ENCODE measurements around the gene HS2ST1.
"Not testable (repeated sequence)": the region's sequence is repeated elsewhere in the genome, so short reads cannot be mapped to it uniquely, and the experiment has no call there.

Gene HS2ST1

DNA sequence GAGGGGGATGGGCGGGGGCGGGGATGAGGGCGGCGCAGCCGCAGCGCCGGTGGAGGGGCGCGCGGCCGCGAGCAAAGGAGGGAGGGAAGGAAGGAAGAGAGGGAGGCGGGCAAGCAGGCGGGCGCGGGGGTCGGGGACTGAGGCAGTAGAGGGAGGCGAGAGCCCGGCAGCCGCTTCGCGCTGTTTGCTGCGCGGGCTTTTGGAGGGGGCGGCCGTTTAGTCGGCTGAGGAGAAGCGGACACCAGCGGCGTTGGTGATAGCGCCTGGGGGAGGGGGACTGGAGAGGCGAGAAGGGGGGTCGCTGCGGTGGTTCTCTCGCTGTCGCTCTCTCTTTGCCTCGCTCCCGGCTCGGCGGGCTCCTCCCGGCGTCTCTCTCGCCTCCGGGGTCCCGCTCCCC lies at the start of gene HS2ST1:
Gene HS2ST1, plus strand, starts transcription at position 35 of the 397 bp plus-strand sequence.
- peak; percentile 95 for DNase-seq

DNA sequence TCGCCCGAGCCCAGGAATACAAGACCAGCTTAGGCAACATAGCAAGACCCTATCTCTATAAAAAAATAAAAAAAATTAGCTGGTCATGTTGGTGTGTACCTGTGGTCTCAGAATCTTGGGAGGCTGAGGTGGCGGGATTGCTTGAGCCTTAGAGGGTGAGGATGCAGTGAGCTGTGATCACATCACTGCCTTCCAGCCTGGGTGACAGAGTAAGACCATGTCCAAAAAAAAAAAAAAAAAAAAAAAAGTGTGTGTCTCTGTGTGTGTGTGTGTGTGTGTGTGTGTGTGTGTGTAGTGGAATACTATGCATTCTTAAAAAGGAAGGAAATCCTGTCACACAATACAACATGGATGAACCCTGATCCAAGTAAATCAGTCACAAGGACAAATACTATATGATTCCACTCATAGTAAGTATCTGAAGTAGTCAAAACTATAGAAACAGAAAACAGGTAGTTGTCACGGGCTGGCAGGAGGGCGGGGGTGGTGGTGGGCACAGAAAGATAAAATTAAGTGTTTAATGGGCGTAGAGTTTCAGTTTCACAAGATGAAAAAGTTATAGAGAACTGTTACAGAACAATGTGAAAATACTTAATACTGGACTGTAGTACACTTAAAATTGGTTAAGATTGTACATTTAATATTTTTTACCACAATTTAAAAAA lies 48.3 kb upstream of the HS2ST1 start:
- no peak for DNase-seq

DNA sequence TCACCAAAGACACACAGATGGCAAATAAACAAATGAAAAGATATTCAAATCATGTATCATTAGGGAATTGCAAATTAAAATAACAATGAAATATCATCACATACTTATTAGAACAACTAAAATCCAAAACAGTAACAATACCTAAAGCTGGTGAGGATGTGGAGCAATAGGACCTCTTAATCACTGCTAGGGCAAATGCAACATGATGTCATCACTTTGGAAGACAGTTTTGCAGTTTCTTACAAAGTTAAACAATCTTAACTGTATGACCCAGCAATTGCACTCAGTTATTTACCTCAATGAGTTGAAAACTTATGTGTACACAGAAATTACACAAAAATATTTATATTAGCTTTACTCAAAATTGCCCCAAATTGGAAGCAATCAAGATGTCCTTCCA lies 47.8 kb upstream of the HS2ST1 start:
- no peak for DNase-seq

DNA sequence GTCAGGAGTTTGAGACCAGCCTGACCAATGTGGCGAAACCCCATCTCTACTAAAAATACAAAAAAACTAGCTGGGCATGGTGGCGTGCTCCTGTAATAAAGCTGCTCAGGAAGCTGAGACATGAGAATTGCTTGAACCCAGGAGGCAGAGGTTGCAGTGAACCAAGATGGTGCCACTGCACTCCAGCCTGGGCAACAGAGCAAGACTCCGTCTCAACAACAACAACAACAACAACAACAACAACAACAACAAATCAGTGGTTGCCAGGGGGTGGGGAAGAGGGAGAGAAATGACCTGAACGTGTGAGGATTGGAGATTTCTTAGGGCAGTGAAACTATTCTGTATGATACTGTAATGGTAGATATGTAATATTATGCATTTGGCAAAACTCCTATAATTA lies 47.2 kb upstream of the HS2ST1 start:
- DNase-seq: not testable (repeated sequence)

DNA sequence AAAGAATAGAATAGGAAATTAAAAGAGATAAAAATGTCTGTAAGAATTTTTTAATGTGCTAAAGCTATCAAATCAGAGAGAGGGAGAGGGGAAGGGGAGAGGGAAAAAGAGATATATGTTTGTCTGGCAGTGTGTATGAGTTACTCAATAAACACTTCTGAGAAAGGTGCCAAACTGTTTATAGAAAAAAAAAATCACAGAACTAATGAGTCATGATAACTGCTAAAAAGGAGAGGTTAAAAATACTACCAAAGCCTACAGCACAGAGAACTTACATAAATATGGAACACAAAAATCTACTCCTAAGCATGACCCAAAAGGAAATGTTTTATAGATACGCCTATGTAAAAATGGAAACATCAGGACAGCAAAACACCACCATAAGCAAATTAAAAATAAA lies 46.0 kb upstream of the HS2ST1 start:
- no peak for DNase-seq

DNA sequence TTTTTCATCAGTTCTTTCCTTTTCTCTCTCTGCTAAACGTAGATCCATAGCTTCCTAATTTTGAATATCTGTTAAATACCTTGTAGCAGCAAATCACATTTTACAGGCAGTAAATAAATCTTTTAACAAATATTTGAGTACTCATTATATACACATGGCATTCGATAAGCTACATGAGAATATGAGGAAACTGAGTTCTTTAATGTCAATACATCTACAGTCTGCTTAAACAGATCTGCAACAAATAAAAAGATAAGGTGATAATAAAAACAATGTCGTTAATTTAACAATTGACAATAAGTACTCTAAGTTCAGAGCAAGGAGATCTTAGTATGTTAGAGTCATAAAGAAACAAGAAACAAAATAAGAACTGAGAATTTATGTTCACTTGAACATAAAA lies 43.4 kb upstream of the HS2ST1 start:
- no peak for DNase-seq

DNA sequence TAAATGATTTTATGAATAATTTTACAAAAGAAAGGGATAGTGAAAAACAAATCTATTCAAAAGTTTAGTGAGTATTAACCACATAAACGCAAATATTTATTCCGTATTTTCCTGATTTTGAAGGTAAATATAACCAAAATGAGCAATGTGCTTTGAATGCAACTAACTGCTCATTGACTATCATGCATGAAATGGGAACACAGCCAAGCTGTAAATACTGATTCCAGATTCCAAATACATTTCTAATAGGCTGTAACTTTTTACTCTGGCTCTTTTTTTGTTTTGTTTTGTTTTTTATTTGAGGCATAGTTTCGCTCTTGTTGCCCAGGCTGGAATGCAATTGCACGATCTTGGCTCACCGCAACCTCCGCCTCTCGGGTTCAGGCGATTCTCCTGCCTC lies 42.3 kb upstream of the HS2ST1 start:
- DNase-seq: no peak

DNA sequence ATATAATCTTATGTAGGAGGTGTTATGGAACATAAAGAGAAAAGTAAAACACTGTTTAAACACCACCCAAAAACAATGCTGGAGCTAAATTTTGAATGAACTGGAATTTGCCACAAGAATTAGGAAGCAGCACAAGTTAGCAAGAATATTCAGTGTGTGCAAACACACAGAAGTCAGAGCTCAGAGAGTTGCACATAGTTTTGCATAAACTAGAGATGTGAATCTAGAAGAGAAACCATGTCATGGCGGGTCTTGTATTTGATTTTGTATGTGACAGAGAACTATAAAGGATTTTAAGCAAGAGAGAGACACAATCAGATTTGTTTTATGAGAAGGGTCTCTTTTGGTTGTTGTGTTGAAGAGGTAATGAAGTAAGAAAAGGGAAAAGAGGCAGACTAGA lies 38.7 kb upstream of the HS2ST1 start:
- DNase-seq: no peak

DNA sequence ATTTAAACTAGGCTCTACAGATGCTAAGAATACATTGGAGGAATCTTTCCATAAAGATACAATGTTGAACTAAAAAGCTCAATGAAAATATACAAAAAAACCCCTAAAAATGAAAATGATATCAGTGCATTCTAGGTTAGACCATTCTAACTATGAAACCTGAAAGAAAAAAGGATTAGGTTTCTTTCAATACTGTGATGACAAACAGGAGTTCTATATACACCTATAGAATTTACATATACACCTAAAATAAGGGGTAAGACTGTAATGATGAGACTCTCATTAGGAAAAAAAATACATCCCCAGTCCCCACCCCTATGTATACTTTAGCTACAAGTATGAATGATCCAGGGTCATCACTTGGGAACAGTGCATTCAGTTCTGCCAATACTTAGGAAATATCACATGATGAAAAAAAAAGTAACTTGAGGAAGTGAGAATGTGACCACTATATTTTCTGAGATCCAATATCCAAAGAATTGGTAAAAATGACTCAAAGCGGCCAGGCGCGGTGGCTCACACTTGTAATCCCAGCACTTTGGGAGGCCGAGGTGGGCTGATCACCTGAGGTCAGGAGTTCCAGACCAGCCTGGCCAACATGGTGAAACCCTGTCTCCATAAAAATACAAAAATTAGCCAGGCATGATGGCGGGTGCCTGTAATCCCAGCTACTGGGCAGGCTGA lies 26.8 kb upstream of the HS2ST1 start:
- no peak for DNase-seq

DNA sequence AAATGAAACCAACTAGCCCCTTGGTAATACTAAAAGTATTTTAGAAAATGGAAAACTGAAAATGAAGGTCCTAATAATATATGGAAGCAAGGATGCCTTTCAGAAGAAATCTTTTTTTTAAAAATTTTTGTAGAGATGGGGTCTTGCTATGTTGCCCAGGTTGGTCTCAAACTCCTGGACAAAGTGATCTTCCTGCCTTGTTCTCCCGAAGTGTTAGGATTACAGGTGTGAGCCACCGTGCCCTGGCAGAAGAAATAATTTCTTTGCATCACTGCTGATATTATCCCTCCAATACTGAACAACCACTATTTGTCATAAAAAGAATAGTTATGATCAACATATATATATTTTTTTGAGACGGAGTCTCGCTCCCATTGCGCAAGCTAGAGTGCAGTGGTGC lies 26.1 kb upstream of the HS2ST1 start:
- no peak for DNase-seq

DNA sequence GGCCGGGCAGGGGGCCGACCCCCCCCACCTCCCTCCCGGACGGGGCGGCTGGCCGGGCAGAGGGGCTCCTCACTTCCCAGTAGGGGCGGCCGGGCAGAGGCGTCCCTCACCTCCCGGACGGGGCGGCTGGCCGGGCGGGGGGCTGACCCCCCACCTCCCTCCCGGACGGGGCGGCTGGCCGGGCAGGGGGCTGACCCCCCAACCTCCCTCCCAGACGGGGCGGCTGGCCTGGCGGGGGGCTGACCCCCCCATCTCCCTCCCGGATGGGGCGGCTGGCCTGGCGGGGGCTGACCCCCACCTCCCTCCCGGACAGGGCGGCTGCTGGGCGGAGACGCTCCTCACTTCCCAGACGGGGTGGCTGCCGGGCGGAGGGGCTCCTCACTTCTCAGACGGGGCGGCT lies 15.0 kb upstream of the HS2ST1 start:
- not testable (repeated sequence) for DNase-seq

DNA sequence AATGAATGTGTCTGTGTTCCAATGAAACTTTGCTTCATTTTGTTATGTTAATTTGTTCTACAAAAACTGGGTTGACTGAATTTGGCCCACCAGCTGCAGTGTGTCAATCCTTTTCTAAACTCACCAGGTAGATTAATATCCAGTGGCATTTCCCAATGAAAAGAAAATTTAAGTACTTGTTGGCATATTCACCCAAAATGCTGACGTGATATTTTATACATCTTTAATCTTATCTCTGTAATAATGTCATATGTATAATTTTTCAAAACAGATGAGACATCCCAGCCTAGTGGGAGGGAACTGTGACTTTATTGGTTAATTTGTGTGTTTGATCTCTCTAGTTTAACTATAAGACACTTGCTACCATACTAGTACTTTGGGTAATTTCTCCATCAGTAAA lies 8.6 kb upstream of the HS2ST1 start:
- no peak for DNase-seq

DNA sequence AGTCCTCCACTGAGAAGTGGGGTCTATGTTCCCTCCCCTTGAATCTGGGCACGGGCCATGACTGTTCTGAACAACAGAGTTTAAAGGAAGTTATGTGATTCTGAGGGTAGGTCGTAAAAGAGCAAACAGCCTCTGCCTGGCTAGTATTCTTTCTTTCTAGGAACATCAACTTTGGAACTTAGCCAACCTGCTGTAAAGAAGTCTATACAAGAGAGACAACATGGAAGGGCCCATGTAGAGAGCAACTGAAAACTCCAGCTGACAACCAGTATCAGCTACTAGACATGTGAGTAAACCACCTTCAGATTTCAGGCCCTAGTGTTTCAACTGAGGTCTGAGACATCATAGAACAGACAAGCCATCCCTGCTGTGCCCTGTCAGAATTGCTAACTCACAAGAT lies 8.0 kb upstream of the HS2ST1 start:
- DNase-seq: no peak

DNA sequence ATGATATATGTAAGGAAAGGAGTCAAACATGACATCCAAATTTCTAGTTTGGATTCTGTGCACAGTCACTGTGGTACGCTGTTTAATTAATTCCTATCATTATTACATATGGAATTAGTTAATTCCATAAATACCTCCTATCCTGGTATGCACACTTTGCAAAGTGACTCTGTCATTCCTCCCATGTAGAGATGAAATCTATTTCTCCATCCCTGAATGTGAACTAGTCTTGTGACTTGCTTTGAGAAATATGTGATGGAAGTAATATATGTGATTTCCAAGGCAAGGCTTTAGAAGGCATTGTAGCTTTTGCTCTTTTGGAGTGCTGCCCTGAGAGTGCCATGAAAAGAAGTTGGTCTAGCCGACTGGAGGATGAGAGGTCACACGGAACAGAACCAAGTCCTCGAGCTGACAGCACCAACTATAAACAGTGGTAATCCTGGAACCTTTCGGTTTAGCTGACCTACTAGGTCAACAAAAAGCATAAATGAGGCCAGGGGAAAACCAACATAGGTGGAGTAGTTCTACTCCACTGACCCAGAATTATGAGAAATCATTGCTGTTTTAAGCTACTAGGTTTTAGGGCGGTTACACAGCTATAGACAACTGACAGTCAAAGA lies 2.0 kb upstream of the HS2ST1 start:
- DNase-seq: no peak

DNA sequence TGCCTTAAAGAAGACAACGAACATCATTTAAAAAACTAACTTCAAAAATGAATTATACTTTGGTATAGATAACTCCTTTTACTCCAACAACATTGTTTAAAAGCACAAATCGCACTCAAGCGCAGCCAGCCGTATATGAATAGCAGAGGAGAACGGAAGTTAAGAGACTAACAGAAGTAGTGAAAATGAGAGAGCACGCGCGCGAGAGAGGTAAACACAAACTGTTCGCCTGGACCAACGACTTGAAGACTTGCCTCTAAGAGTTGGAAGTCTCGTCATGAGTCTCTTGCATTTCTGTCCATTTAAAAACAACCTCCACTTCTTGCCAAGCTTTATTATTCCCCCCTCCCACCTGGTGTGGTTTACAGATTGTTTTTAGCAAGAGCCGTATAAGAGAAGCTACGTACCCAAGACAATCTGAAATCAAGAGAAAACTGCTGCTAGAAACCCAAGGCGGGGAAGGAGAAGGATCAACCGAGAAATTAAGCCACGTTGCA lies 988 bp upstream of the HS2ST1 start:
- DNase-seq: no peak

DNA sequence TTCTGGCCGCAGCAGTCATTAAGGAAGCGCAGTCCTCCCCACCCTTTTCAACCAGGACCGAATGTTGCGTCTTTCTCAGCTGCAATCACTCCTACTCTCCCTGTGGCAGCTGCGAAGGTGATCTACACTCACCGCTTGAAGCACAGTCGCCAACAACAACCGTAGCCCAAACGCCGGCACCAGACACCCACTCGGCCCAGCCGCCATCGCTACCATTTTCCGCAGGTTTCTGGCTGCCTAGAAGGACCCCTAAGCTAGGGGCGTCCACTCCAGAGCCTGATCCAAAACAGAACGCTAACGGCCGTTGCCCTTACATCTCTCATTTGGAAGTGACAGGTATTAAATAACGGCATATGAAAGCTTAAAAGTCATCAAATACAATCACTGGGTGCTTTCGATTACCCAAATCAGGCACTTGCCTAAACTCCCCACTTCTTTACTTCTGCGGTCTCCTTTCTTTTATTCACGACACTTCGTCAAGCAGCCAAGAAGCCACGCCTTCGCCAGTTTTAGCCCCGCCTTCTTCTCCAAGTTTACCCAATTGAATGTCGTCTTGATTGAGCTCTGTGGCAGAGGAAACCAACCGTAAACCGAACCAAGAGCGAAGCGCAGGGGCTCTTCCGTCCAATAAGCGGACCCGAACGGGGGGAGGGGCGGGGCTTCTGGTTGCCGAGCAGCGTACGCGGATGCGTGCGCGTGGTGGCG lies 387 bp upstream of the HS2ST1 start, which contains the start of gene SELENOF:
Gene SELENOF, minus strand, starts transcription at position 231 of the 705 bp plus-strand sequence. Its CDS starts 15 bp downstream, at position 216.
- peak; percentile 100 for DNase-seq

DNA sequence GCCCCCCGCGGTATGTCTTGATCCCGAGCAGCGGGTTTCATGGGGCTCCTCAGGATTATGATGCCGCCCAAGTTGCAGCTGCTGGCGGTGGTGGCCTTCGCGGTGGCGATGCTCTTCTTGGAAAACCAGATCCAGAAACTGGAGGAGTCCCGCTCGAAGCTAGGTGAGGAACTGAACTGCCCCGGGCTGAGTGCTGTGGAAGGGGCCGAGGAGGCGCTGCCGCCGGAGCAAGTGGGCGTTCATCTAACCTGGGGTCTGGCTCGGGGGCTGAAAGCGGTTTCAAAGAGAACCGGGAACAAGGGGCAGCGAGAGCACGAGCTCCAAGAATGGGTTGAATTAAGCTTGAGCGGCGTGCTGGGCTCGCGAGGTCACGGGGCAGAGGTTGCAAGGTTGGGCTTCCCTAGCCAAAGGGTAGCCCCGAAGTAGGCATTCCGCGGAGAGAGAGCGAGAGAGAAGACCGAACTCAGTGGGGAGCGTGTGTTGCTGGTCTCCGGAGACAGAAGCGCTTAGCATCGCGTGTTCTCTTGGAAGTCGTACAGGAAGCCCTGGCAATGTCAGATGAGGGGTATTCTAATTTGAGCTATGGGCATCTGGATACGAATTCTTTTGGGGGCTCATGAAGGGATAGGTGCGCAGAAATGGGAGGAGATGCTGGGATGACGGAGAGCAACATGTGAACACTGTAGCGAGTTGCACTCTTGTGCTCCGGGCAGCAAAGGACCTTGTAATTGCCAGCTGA lies 732 bp downstream of the HS2ST1 start:
- peak; percentile 88 for DNase-seq

DNA sequence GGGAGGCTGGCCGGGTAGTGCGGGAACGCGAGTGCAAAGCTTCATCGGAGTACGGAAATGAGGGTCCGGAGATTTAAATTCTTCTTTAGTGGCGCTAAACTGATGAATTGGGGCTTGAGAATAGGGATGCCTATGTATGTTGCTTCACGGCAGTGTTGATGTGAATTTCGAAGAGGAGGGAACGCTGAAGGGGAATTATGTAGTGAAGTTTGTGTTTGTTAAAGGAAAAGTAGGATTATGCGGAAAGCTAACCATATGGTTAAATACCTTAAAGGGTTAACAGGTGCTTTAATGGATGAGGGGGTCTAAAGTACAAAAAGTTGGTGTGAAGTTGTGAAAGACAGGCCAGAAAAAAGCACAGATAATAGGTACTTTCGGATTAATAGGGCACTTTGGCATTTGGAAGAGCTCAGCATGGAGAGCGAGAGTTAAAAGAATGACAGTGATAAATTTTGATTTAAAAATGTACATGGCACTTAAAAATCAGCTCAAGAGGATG lies 1.4 kb downstream of the HS2ST1 start:
- no peak for DNase-seq

DNA sequence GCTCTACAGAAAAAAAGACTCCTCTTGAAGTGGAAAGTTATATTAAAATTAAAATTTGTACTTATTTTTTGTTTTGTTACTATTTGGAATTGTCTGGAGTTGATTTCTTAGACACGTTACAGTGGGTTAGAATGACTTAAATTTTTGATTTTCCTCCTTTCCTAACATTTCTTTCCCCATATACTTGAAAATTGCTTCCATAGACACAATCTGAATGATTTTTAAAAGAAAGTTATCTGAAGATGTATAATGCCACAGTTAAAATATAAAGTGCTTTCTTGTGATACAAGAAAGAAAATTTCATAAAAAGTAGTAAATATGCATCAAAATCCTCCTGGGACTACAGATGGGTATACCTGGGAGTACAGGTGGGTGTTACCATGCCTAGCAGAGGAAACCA lies 2.3 kb downstream of the HS2ST1 start:
- no peak for DNase-seq

DNA sequence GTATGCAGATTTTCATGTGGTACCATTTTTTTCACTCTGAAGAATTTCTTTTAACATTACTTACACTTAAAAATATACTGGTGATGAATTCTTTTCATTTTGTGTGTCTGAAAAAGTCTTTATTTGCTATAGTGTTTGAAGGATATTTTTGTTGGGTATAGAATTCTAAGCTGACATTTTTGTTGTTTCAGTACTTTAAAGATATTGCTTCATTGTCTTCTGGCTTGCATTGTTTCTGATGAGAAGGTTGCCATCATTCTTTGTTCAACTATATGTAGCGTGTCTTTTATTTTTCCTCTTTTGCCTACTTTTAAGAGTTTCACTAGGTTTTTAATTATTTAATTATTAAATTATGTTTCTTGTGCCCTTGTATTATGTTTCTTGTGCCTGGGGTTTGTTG lies 8.0 kb downstream of the HS2ST1 start:
- DNase-seq: no peak

DNA sequence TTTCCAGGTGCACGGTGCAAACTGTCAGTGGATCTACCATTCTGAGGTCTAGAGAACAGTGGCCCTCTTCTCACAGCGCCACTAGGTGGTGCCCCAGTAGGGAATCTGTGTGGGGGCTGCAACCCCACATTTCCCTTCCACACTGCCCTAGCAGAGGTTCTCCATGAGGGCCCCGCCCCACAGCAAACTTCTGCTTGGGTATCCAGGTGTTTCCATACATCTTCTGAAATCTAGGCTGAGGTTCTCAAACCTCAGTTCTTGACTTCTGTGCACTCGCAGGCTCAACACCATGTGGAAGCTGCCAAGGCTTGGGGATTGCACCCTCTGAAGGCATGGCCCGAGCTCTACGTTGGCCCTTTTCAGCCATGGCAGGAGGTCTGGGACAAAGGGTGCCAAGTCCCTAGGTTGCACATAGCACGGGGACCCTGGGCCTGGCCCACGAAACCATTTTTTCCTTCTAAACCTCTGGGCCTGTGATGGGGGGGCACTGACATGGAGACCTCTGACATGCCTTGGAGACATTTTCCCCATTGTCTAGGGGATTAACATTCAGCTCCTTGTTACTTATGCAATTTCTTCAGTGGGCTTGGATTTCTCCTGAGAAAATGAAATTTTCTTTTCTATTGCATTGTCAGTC lies 10.0 kb downstream of the HS2ST1 start:
- no peak for DNase-seq

DNA sequence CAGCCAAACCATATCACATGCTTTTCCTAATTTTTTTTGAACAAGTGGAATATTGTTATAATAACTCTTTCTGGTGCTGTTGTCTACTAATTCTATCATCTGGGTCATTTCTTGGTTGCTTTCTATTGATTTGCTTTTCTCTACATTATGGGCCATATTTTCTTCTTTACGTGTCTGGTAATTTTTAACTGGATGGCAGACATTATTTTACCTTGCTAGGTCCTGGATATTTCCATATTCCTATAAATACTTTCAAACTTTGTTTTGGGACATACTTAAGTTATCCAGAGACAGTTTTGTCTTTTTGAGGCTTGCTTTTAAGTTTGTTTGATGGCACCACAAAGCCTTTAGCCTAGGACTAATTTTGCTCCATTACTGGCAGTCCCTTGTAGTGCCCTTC lies 11.3 kb downstream of the HS2ST1 start:
- DNase-seq: no peak
